GM12878 (cell line): ENCODE data around the gene FAM118A. TPM values are rescaled to one million over a fixed set of nuclear protein-coding genes. Genes with fewer than 3 reads are reported as not detected.

Experiments used
- ATAC-seq: fragments of 200-7000 bp; cut with Tn5 transposase; 3 replicates; pipeline ENCODE4 v1.9.1; 2020; ENCODE audit warnings: mild to moderate bottlenecking, moderate library complexity
- BruUV-seq: library from RNA; stranded (reverse); fragments of 400-500 nt; replicated peaks from 2 replicates; lab custom pipeline; 2021; lab: Mats Ljungman, UMichigan
- CTCF ChIA-PET: fragments of 300-600 bp; sonication (Branson Sonifier 250); formaldehyde crosslinking; extraction: SDS; loops from one replicate; lab custom pipeline; 2021; ENCODE audit warnings: inconsistent platforms; lab: Yijun Ruan, JAX
- POLR2A ChIA-PET: fragments of 350-600 bp; formaldehyde crosslinking; extraction: SDS; loops from one replicate; lab custom pipeline; 2021; ENCODE audit warnings: inconsistent platforms; lab: Charles Lee
- RAD21 ChIA-PET: fragments of 300-600 bp; sonication (Branson Sonifier 250); formaldehyde crosslinking; loops from one replicate; lab custom pipeline; 2023; ENCODE audit warnings: antibody characterized with exemption; ENCODE audit not compliant: unreplicated experiment; lab: Charles Lee
- SMC1A ChIA-PET: fragments of 300-600 bp; sonication (Branson Sonifier 250); formaldehyde crosslinking; loops from one replicate; lab custom pipeline; 2023; ENCODE audit not compliant: unreplicated experiment, uncharacterized antibody; lab: Charles Lee
- DNase-seq: peaks from one replicate; pipeline ENCODE4 v3.0.0-alpha.2; 2011; ENCODE audit warnings: low read depth, low spot score
- FAIRE-seq: peaks from 3 replicates; lab custom pipeline; 2011; peaks lifted over from hg19 to GRCh38; lab: Jason Lieb, UNC
- H2AFZ ChIP-seq: 2 replicates; pipeline ENCODE4 v1.6.0; 2011; ENCODE audit warnings: low read depth, low read length, control low read depth; ENCODE audit not compliant: control insufficient read depth
- H3K27ac ChIP-seq: 2 replicates; pipeline ENCODE4 v1.5.1; 2011; ENCODE audit warnings: control low read depth; ENCODE audit not compliant: control insufficient read depth, insufficient read depth
- H3K27me3 ChIP-seq, 2 experiments: replicated peaks in 1 of 2; 2 replicates each; pipeline versions ENCODE4 v1.6.0 to v1.6.1; 2011; ENCODE audit warnings: low read length in 1 of 2; ENCODE audit not compliant: control insufficient read depth in 2 of 2, insufficient read depth in 2 of 2
- H3K36me3 ChIP-seq, 2 experiments: 2 replicates each; pipeline ENCODE4 v1.5.1; 2011; ENCODE audit warnings: low read length in 1 of 2; ENCODE audit not compliant: control insufficient read depth in 2 of 2, insufficient read depth in 2 of 2
- H3K4me1 ChIP-seq: 2 replicates; pipeline ENCODE4 v1.6.1; 2011; ENCODE audit warnings: mild to moderate bottlenecking, low read length, moderate library complexity, mixed read lengths; ENCODE audit not compliant: control insufficient read depth, insufficient read depth
- H3K4me2 ChIP-seq: 2 replicates; pipeline ENCODE4 v1.6.0; 2011; ENCODE audit warnings: control low read depth; ENCODE audit not compliant: control insufficient read depth, insufficient read depth
- H3K4me3 ChIP-seq: fragments of 200-600 bp; sonication (generic); 2 replicates; pipeline ENCODE4 v1.5.1; 2016
- H3K79me2 ChIP-seq: 2 replicates; pipeline ENCODE4 v1.6.0; 2011; ENCODE audit warnings: low read length; ENCODE audit not compliant: control insufficient read depth, insufficient read depth
- H3K9ac ChIP-seq: 2 replicates; pipeline ENCODE4 v1.8.0; 2011; ENCODE audit warnings: low read length, control low read depth, mixed read lengths; ENCODE audit not compliant: control insufficient read depth, insufficient read depth
- H3K9me3 ChIP-seq: replicated peaks from 3 replicates; pipeline ENCODE4 v1.5.1; 2011; ENCODE audit warnings: mild to moderate bottlenecking, low read length; ENCODE audit not compliant: control insufficient read depth, insufficient read depth
- H4K20me1 ChIP-seq: 2 replicates; pipeline ENCODE4 v1.6.0; 2011; ENCODE audit not compliant: control insufficient read depth, insufficient read depth
- E2F8 ChIP-seq: fragments of 450-650 bp; IDR thresholded peaks from 2 replicates; pipeline ENCODE4 v1.6.1; 2018; ENCODE audit warnings: mild to moderate bottlenecking, low read depth, moderate library complexity; ENCODE audit not compliant: partially characterized antibody
- HCFC1 ChIP-seq: fragments of 150-350 bp; IDR thresholded peaks from 2 replicates; pipeline ENCODE4 v1.6.1; 2014; ENCODE audit warnings: low read length
- KAT2A ChIP-seq: conservative IDR thresholded peaks from 2 replicates; pipeline ENCODE4 v1.6.1; 2011; ENCODE audit warnings: low read depth, low read length; ENCODE audit not compliant: control insufficient read depth
- MEF2A ChIP-seq: IDR thresholded peaks from 2 replicates; pipeline ENCODE4 v1.6.1; 2011; ENCODE audit warnings: low read depth, mild to moderate bottlenecking, low read length, moderate library complexity; ENCODE audit not compliant: insufficient read depth
- ZNF207 ChIP-seq: fragments of 450-650 bp; IDR thresholded peaks from 2 replicates; pipeline ENCODE4 v1.6.1; 2014; ENCODE audit warnings: antibody characterized with exemption, mild to moderate bottlenecking, borderline replicate concordance
- whole genome bisulfite sequencing: methylation state at CpG from one replicate; pipeline ENCODE4 v1.1.6; 2016; ENCODE audit warnings: low lambda C conversion rate; ENCODE audit not compliant: insufficient replicate concordance, insufficient coverage; ENCODE audit errors: missing lambda C conversion rate; 5-methylcytosine and 5-hydroxymethylcytosine counted together
- in situ Hi-C: fragments of 300-500 bp; cut with MboI; formaldehyde crosslinking; loops from 9 replicates; pipeline ENCODE4 v1.14.3; 2018; ENCODE audit warnings: mixed read lengths
- intact Hi-C: fragments of 100-400 bp; cut with micrococcal nuclease; formaldehyde crosslinking; loops from one replicate; pipeline ENCODE4 v1.14.2; 2022; ENCODE audit not compliant: unreplicated experiment
- polyA plus RNA-seq, 11 experiments: library from polyadenylated mRNA; depleted of rRNA in 4 of 11; unstranded in 6 of 11; stranded (reverse) in 5 of 11; fragments of >200 nt; fragmentation: Nextera tagmentation in 4 of 11; fragmentation: Illumina TruSeq in 1 of 11; extraction: Ambion mirVana in 4 of 11; extraction: Trizol in 1 of 11; gene quantifications; 1 replicate in 1 of 11; 2 replicates in 10 of 11; pipeline versions ENCODE4 v1.2.1 to v1.2.3, GENCODE V29; 2011 to 2016; ENCODE audit warnings: inconsistent platforms in 2 of 11, missing spikeins in 2 of 11, low read depth in 1 of 11
- total RNA-seq, 4 experiments: library from RNA; depleted of rRNA in 3 of 4; stranded (reverse); fragments of >200 nt in 3 of 4; fragmentation: Illumina TruSeq in 1 of 4; extraction: Trizol in 1 of 4; gene quantifications; 2 replicates each; pipeline versions ENCODE4 v1.2.1 to v1.2.3, GENCODE V29; 2013 to 2021

FAM118A gene
- total and polyA plus RNA-seq, 10 of the 15 experiments (the other 5 are each of a cell fraction or from before 2014, with no cell fraction given), result 17.4 to 332 (median 56.6) TPM

- no peak for TF ChIP-seq E2F8
- no peak for TF ChIP-seq ZNF207
Observed at GRCh38 chr22:45334528-45334927, 24.8 kb downstream of the FAM118A start (continued).

- H3K27me3 ChIP-seq, result no peaks in the 10 kb centered on the region
- peaks cover 14% of the 10 kb centered on the region in 2 experiments; a peak in 3 of 4 replicates for H3K36me3 ChIP-seq
- no peak overlapping the region for H3K9ac ChIP-seq
- FAIRE-seq, result no peak
- ChIA-PET SMC1A (interaction anchor here (0.6 kb wide), 1 partner anchor 41 kb away, joined by 3 read pairs; no protein-coding TSS in a partner anchor), CTCF (interaction anchor here (1.1 kb wide), 1 partner anchor 19 kb away, joined by 3 read pairs; no protein-coding TSS in a partner anchor), POLR2A (interaction anchor here (0.5 kb wide), 1 partner anchor 1082 kb away, joined by 4 read pairs; no protein-coding TSS in a partner anchor), RAD21 (no interaction called here)
- H2AFZ ChIP-seq, result no peak overlapping the region
- H4K20me1 ChIP-seq, result no peaks in the 10 kb centered on the region
- WGBS, result 91% methylated on average over 26 of the region's 26 CpGs
- H3K4me1 ChIP-seq, result no peaks in the 10 kb centered on the region
- ATAC-seq, result no peak
- no peak for TF ChIP-seq MEF2A
- no peak for TF ChIP-seq KAT2A
- TF ChIP-seq HCFC1, result no peak
- no peak overlapping the region for H3K4me3 ChIP-seq
- no TSS peak for BruUV-seq
- in situ Hi-C loops, result no loop called here
- intact Hi-C loops, result no loop called here
- no peak for DNase-seq
- no peaks in the 10 kb centered on the region for H3K79me2 ChIP-seq
- H3K27ac ChIP-seq, result no peak overlapping the region
- H3K4me2 ChIP-seq, result no peak overlapping the region
- H3K9me3 ChIP-seq, result no peaks in the 10 kb centered on the region
Observed at GRCh38 chr22:45335021-45335818, 25.5 kb downstream of the FAM118A start.
